GM23338 (cell line): ENCODE results near the gene EXO5. TPM values are rescaled to one million over a fixed set of nuclear protein-coding genes. Genes with fewer than 3 reads are reported as not detected.

Source experiments
- ATAC-seq: fragments of 200-7000 bp; cut with Tn5 transposase; 3 replicates; pipeline ENCODE4 v1.9.1; 2020
- DNase-seq: peaks from one replicate; pipeline ENCODE4 v3.0.0-alpha.2; 2015; ENCODE audit warnings: low spot score
- H2AFZ ChIP-seq: fragments of 200-600 bp; sonication (generic); 2 replicates; pipeline ENCODE4 v1.8.0; 2016; ENCODE audit warnings: antibody characterized with exemption, mild to moderate bottlenecking, moderate library complexity
- H3F3A ChIP-seq: fragments of 200-600 bp; sonication (generic); replicated peaks from 2 replicates; pipeline ENCODE4 v1.8.0; 2017; ENCODE audit warnings: antibody characterized with exemption, mixed run types, low read depth
- H3K27ac ChIP-seq: fragments of 200-600 bp; sonication (generic); 2 replicates; pipeline ENCODE4 v1.6.1; 2016; ENCODE audit warnings: low read depth
- H3K27me3 ChIP-seq: fragments of 200-600 bp; sonication (generic); 2 replicates; pipeline ENCODE4 v1.8.0; 2016; ENCODE audit warnings: mild to moderate bottlenecking, mixed run types, moderate library complexity; ENCODE audit not compliant: insufficient read depth
- H3K36me3 ChIP-seq: fragments of 200-600 bp; sonication (generic); 2 replicates; pipeline ENCODE4 v1.8.0; 2016; ENCODE audit warnings: mild to moderate bottlenecking; ENCODE audit not compliant: insufficient read depth
- H3K4me1 ChIP-seq: fragments of 200-600 bp; sonication (generic); 2 replicates; pipeline ENCODE4 v1.8.0; 2016; ENCODE audit warnings: mild to moderate bottlenecking, moderate library complexity; ENCODE audit not compliant: insufficient read depth
- H3K4me2 ChIP-seq: fragments of 200-600 bp; sonication (generic); 2 replicates; pipeline ENCODE4 v1.7.1; 2017; ENCODE audit warnings: mixed run types
- H3K4me3 ChIP-seq: fragments of 200-600 bp; sonication (generic); 2 replicates; pipeline ENCODE4 v1.6.1; 2016; ENCODE audit warnings: mixed run types
- H3K79me2 ChIP-seq: fragments of 200-600 bp; sonication (generic); replicated peaks from 2 replicates; pipeline ENCODE4 v1.8.0; 2017; ENCODE audit warnings: mild to moderate bottlenecking; ENCODE audit not compliant: insufficient read depth
- H3K9me2 ChIP-seq: fragments of 200-600 bp; sonication (generic); 2 replicates; pipeline ENCODE4 v1.8.0; 2017; ENCODE audit not compliant: insufficient read depth
- H4K20me1 ChIP-seq: fragments of 200-600 bp; sonication (generic); replicated peaks from 2 replicates; pipeline ENCODE4 v1.8.0; 2017; ENCODE audit warnings: mild to moderate bottlenecking; ENCODE audit not compliant: insufficient read depth
- H3K27ac Mint-ChIP-seq: 2 replicates; pipeline ENCODE4 v1.8.0; 2020; ENCODE audit warnings: inconsistent platforms, mild to moderate bottlenecking, moderate library complexity, mixed read lengths
- H3K27me3 Mint-ChIP-seq: 3 replicates; pipeline ENCODE4 v1.8.0; 2022; ENCODE audit warnings: low read depth, mild to moderate bottlenecking, moderate library complexity, mixed read lengths, inconsistent platforms; ENCODE audit not compliant: insufficient read depth, poor library complexity
- H3K36me3 Mint-ChIP-seq: 3 replicates; pipeline ENCODE4 v1.8.0; 2021; ENCODE audit warnings: low read depth, mild to moderate bottlenecking, inconsistent platforms, moderate library complexity, mixed read lengths
- H3K4me1 Mint-ChIP-seq: 3 replicates; pipeline ENCODE4 v1.8.0; 2020; ENCODE audit warnings: mild to moderate bottlenecking, inconsistent platforms, mixed read lengths
- H3K4me3 Mint-ChIP-seq: 3 replicates; pipeline ENCODE4 v1.8.0; 2021; ENCODE audit warnings: moderate library complexity, mild to moderate bottlenecking, inconsistent platforms, mixed read lengths
- H3K9me3 Mint-ChIP-seq: 3 replicates; pipeline ENCODE4 v1.8.0; 2020; ENCODE audit warnings: moderate library complexity, mild to moderate bottlenecking, inconsistent platforms, mixed read lengths
- EZH2phosphoT487 ChIP-seq: fragments of 200-600 bp; sonication (generic); IDR thresholded peaks from one replicate; pipeline ENCODE4 v1.8.1; 2018; ENCODE audit warnings: antibody characterized with exemption; ENCODE audit not compliant: unreplicated experiment
- STAT1 ChIP-seq: IDR thresholded peaks from one replicate; pipeline ENCODE4 v1.6.1; 2016; ENCODE audit warnings: antibody characterized with exemption; ENCODE audit not compliant: unreplicated experiment
- polyA plus RNA-seq: library from polyadenylated mRNA; unstranded; fragments of >200 nt; fragmentation: Nextera tagmentation; extraction: Ambion mirVana; gene quantifications from 2 replicates; pipeline ENCODE4 v1.2.1, GENCODE V29; 2016
- total RNA-seq: library from RNA; depleted of rRNA; stranded (reverse); fragments of >200 nt; shearing (Covaris generic); gene quantifications from 2 replicates; pipeline ENCODE4 v1.2.3, GENCODE V29; 2014
- TF ChIP-seq, protein P1 (sequence below), 2 experiments: fragments of 200-600 bp in 1 of 2; sonication (generic) in 1 of 2; conservative IDR thresholded peaks; 2 replicates each; pipeline versions ENCODE4 v1.5.1 to v1.6.1; 2016 to 2017; ENCODE audit warnings: antibody characterized with exemption in 2 of 2, low read depth in 2 of 2, mild to moderate bottlenecking in 2 of 2, moderate library complexity in 1 of 2
- TF ChIP-seq, protein P2 (sequence below): fragments of 250-450 bp; sonication (Bioruptor Pico); IDR thresholded peaks from 2 replicates; pipeline ENCODE4 v1.5.0; 2020; ENCODE audit warnings: mild to moderate bottlenecking, moderate library complexity

EXO5 gene
- total and polyA plus RNA-seq, 2 experiments from 2014 or later = 4.4 to 7.2 TPM

DNA sequence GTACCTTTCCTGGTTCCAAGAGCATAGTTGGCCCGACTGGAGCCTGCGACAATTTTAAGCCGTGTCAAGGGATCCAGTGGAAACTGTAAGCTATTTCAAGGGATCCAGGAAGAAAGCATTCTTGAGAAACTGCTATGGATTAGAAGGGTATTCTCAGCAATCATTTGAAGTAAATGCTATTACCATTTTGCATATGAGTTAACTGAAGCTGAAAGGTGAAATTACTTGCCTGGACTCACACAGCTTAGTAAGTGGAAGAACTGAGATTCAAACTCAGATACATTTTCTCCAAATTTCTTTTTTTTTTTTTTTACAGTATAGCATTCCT, 23.5 kb downstream of the EXO5 start:
- peak overlapping the region; percentile 57 for H2AFZ ChIP-seq
- no peaks in the 10 kb centered on the region; the same call in 1 of the 2 replicates for H3K79me2 ChIP-seq
- no peak for ATAC-seq
- 0 out of 2 replicates have a peak, but pooled peaks cover 3% of the 10 kb centered on the region for H3K36me3 ChIP-seq
- peak overlapping the region; percentile 86 for H3K4me2 ChIP-seq
- Mint-ChIP-seq H3K4me1 (peaks cover 9% of the 10 kb centered on the region; the same call in 2 of the 3 replicates), H3K4me3 (peak overlapping the region; percentile 99), H3K27ac (peak overlapping the region; percentile 95), H3K9me3 (peaks cover 5% of the 10 kb centered on the region; the same call in 1 of the 3 replicates), H3K27me3 (peaks cover 4% of the 10 kb centered on the region), H3K36me3 (peaks cover 13% of the 10 kb centered on the region; the same call in 2 of the 3 replicates)
- H3K27ac ChIP-seq = no peak overlapping the region
- peak overlapping the region; percentile 58 for H3K4me3 ChIP-seq
- no peak for TF ChIP-seq EZH2phosphoT487
- TF ChIP-seq STAT1 = no peak
- no peaks in the 10 kb centered on the region for H3K27me3 ChIP-seq
- H3F3A ChIP-seq = no peaks in the 10 kb centered on the region
- no peaks in the 10 kb centered on the region for H3K9me2 ChIP-seq
- no peaks in the 10 kb centered on the region for H4K20me1 ChIP-seq
- no peak for DNase-seq
- H3K4me1 ChIP-seq = peaks cover 6% of the 10 kb centered on the region; the same call in 1 of the 2 replicates

DNA sequence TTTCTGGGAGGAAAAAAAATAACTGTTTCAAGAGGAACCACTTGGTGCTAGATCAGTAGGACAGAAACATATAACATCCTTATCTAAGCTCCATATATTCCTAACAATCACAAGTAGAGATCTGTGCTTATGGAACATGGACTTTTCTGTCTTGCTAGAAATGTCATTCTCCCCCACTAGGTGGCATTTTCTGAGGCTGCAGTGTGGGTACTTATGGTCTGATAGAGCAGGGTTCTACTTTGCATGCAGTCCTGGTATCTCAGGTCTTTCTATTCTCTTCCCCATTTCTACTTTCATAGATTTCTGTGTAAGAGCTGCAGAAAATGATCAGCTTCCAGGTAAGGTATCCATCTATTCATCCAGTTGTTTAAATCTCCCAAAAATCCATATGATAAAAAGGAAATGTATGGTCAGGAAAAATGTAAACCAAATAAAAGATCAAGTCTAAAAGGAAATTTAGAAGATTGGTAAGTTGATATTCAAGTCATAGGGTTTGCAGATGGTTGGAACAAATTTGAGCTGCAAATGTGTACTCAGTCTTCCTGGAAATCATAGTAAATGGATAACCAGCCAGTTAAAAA, 24.4 kb downstream of the EXO5 start:
- no peak overlapping the region for H3K27ac ChIP-seq

More for the DNA sequence above, 24.4 kb downstream of the EXO5 start:
- Histone ChIP-seq H3K4me1 (peaks cover 6% of the 10 kb centered on the region; the same call in 1 of the 2 replicates), H3K36me3 (0 out of 2 replicates have a peak, but pooled peaks cover 3% of the 10 kb centered on the region), H3K79me2 (no peaks in the 10 kb centered on the region; the same call in 1 of the 2 replicates), H3F3A (no peaks in the 10 kb centered on the region), H4K20me1 (no peaks in the 10 kb centered on the region), H3K27me3 (no peaks in the 10 kb centered on the region), H2AFZ (no peak overlapping the region), H3K4me3 (no peak overlapping the region), H3K9me2 (no peaks in the 10 kb centered on the region), H3K4me2 (peak overlapping the region; percentile 86)
- ATAC-seq (peak; percentile 61), DNase-seq (peak; percentile 69)
- H3K27ac Mint-ChIP-seq = no peak overlapping the region
- H3K4me3 Mint-ChIP-seq = peak overlapping the region; percentile 99; the same call in 2 of the 3 replicates
- peaks cover 9% of the 10 kb centered on the region; the same call in 2 of the 3 replicates for H3K4me1 Mint-ChIP-seq
- peaks cover 4% of the 10 kb centered on the region for H3K27me3 Mint-ChIP-seq
- H3K9me3 Mint-ChIP-seq = no peaks in the 10 kb centered on the region; the same call in 2 of the 3 replicates
- peaks cover 14% of the 10 kb centered on the region; the same call in 2 of the 3 replicates for H3K36me3 Mint-ChIP-seq
- TF ChIP-seq, protein P1, sequence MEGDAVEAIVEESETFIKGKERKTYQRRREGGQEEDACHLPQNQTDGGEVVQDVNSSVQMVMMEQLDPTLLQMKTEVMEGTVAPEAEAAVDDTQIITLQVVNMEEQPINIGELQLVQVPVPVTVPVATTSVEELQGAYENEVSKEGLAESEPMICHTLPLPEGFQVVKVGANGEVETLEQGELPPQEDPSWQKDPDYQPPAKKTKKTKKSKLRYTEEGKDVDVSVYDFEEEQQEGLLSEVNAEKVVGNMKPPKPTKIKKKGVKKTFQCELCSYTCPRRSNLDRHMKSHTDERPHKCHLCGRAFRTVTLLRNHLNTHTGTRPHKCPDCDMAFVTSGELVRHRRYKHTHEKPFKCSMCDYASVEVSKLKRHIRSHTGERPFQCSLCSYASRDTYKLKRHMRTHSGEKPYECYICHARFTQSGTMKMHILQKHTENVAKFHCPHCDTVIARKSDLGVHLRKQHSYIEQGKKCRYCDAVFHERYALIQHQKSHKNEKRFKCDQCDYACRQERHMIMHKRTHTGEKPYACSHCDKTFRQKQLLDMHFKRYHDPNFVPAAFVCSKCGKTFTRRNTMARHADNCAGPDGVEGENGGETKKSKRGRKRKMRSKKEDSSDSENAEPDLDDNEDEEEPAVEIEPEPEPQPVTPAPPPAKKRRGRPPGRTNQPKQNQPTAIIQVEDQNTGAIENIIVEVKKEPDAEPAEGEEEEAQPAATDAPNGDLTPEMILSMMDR (conservative IDR thresholded peaks at IDR 0.05; ENCODE audit: low read depth in 2 of 2) = peak; percentile 75 to 76
- TF ChIP-seq, protein P2, sequence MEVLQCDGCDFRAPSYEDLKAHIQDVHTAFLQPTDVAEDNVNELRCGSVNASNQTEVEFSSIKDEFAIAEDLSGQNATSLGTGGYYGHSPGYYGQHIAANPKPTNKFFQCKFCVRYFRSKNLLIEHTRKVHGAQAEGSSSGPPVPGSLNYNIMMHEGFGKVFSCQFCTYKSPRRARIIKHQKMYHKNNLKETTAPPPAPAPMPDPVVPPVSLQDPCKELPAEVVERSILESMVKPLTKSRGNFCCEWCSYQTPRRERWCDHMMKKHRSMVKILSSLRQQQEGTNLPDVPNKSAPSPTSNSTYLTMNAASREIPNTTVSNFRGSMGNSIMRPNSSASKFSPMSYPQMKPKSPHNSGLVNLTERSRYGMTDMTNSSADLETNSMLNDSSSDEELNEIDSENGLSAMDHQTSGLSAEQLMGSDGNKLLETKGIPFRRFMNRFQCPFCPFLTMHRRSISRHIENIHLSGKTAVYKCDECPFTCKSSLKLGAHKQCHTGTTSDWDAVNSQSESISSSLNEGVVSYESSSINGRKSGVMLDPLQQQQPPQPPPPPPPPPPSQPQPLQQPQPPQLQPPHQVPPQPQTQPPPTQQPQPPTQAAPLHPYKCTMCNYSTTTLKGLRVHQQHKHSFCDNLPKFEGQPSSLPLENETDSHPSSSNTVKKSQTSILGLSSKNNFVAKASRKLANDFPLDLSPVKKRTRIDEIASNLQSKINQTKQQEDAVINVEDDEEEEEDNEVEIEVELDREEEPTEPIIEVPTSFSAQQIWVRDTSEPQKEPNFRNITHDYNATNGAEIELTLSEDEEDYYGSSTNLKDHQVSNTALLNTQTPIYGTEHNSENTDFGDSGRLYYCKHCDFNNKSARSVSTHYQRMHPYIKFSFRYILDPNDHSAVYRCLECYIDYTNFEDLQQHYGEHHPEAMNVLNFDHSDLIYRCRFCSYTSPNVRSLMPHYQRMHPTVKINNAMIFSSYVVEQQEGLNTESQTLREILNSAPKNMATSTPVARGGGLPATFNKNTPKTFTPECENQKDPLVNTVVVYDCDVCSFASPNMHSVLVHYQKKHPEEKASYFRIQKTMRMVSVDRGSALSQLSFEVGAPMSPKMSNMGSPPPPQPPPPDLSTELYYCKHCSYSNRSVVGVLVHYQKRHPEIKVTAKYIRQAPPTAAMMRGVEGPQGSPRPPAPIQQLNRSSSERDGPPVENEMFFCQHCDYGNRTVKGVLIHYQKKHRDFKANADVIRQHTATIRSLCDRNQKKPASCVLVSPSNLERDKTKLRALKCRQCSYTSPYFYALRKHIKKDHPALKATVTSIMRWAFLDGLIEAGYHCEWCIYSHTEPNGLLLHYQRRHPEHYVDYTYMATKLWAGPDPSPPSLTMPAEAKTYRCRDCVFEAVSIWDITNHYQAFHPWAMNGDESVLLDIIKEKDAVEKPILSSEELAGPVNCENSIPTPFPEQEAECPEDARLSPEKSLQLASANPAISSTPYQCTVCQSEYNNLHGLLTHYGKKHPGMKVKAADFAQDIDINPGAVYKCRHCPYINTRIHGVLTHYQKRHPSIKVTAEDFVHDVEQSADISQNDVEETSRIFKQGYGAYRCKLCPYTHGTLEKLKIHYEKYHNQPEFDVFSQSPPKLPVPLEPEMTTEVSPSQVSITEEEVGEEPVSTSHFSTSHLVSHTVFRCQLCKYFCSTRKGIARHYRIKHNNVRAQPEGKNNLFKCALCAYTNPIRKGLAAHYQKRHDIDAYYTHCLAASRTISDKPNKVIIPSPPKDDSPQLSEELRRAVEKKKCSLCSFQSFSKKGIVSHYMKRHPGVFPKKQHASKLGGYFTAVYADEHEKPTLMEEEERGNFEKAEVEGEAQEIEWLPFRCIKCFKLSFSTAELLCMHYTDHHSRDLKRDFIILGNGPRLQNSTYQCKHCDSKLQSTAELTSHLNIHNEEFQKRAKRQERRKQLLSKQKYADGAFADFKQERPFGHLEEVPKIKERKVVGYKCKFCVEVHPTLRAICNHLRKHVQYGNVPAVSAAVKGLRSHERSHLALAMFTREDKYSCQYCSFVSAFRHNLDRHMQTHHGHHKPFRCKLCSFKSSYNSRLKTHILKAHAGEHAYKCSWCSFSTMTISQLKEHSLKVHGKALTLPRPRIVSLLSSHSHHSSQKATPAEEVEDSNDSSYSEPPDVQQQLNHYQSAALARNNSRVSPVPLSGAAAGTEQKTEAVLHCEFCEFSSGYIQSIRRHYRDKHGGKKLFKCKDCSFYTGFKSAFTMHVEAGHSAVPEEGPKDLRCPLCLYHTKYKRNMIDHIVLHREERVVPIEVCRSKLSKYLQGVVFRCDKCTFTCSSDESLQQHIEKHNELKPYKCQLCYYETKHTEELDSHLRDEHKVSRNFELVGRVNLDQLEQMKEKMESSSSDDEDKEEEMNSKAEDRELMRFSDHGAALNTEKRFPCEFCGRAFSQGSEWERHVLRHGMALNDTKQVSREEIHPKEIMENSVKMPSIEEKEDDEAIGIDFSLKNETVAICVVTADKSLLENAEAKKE (CRISPR knock-in tag) = no peak
